GM21447 (cell line): Measurements from ENCODE around the gene TLE4.

Experiments
- ATAC-seq: cut with Tn5 transposase; IDR thresholded peaks from one replicate; pipeline ENCODE4 v1.9.1; 2021; ENCODE audit not compliant: unreplicated experiment

Gene TLE4

GRCh38 chr9:79684711-79685575 lies 113.2 kb downstream of the TLE4 start:
- ATAC-seq: no peak

GRCh38 chr9:79685577-79685976 lies 113.8 kb downstream of the TLE4 start:
- no peak for ATAC-seq

GRCh38 chr9:79686381-79687130 lies 114.8 kb downstream of the TLE4 start:
- no peak for ATAC-seq

- ATAC-seq: no peak
Observed at GRCh38 chr9:79687131-79687447, 115.3 kb downstream of the TLE4 start.

GRCh38 chr9:79688363-79688762 lies 116.6 kb downstream of the TLE4 start:
- no peak for ATAC-seq

GRCh38 chr9:79689576-79689975 lies 117.8 kb downstream of the TLE4 start:
- ATAC-seq: no peak

GRCh38 chr9:79691496-79691895 lies 119.7 kb downstream of the TLE4 start:
- ATAC-seq: no peak

GRCh38 chr9:79692857-79693571 lies 121.2 kb downstream of the TLE4 start:
- ATAC-seq: no peak

- ATAC-seq: no peak
Observed at GRCh38 chr9:79693750-79694149, 122.0 kb downstream of the TLE4 start.

GRCh38 chr9:79694208-79694607 lies 122.4 kb downstream of the TLE4 start:
- no peak for ATAC-seq

GRCh38 chr9:79694676-79695400 lies 123.1 kb downstream of the TLE4 start:
- no peak for ATAC-seq

- no peak for ATAC-seq
Observed at GRCh38 chr9:79695531-79696175, 123.9 kb downstream of the TLE4 start.

- no peak for ATAC-seq
Observed at GRCh38 chr9:79698967-79699366, 127.2 kb downstream of the TLE4 start.

- no peak for ATAC-seq
Observed at GRCh38 chr9:79699479-79699878, 127.7 kb downstream of the TLE4 start.

GRCh38 chr9:79700607-79701360 lies 129.0 kb downstream of the TLE4 start:
- no peak for ATAC-seq

- ATAC-seq: no peak
Observed at GRCh38 chr9:79701651-79702050, 129.9 kb downstream of the TLE4 start.

- no peak for ATAC-seq
Observed at GRCh38 chr9:79705704-79706103, 133.9 kb downstream of the TLE4 start.

- no peak for ATAC-seq
Observed at GRCh38 chr9:79706512-79706911, 134.7 kb downstream of the TLE4 start.

- ATAC-seq: no peak
Observed at GRCh38 chr9:79707589-79707988, 135.8 kb downstream of the TLE4 start.

GRCh38 chr9:79708541-79708940 lies 136.8 kb downstream of the TLE4 start:
- no peak for ATAC-seq
